Prostate gland (tissue), 2 donors: ENCODE data around the gene MXD3. TPM values are rescaled to one million over a fixed set of nuclear protein-coding genes. Genes with fewer than 3 reads are reported as not detected.
"Not testable (repeated sequence)": the region's sequence is repeated elsewhere in the genome, so short reads cannot be mapped to it uniquely, and the experiment has no call there.

Experiments used
- DNase-seq: peaks from one replicate; pipeline ENCODE4 v3.0.0-alpha.2; 2019; ENCODE audit warnings: low spot score
- H3K27ac ChIP-seq, 2 donors: fragments of 200-600 bp; sonication (generic); 2 replicates each; pipeline ENCODE4 v1.5.1; 2017 to 2019
- H3K27me3 ChIP-seq: fragments of 200-600 bp; sonication (generic); replicated peaks from 2 replicates; pipeline ENCODE4 v1.5.1; 2019; ENCODE audit not compliant: insufficient read depth
- H3K36me3 ChIP-seq, 2 donors: fragments of 200-600 bp; sonication (generic); 1 replicate in 1 of 2; 2 replicates in 1 of 2; pipeline versions ENCODE4 v1.5.1 to v1.8.1; 2017 to 2019
- H3K4me1 ChIP-seq: fragments of 200-600 bp; sonication (generic); replicated peaks from 2 replicates; pipeline ENCODE4 v1.5.1; 2019
- H3K4me3 ChIP-seq, 2 donors: fragments of 200-600 bp; sonication (generic); 2 replicates each; pipeline ENCODE4 v1.5.1; 2017 to 2019
- H3K9me3 ChIP-seq: fragments of 200-600 bp; sonication (generic); 2 replicates; pipeline ENCODE4 v1.5.1; 2017
- POLR2AphosphoS5 ChIP-seq: sonication (generic); formaldehyde crosslinking; IDR thresholded peaks from one replicate; pipeline ENCODE4 v1.6.1; 2017; ENCODE audit warnings: antibody characterized with exemption
- WGBS: methylation state at CpG from one replicate; pipeline ENCODE4 v1.1.5; 2018; 5-methylcytosine and 5-hydroxymethylcytosine counted together
- intact Hi-C: fragments of 100-400 bp; cut with DNase I; formaldehyde crosslinking; loops from one replicate; pipeline ENCODE4 v1.14.2; 2022
- total RNA-seq, 2 donors: library from RNA; depleted of rRNA; stranded (reverse); fragments of >200 nt; gene quantifications; one replicate each; pipeline ENCODE4 v1.1.0, GENCODE V29; 2016

Gene MXD3
- total RNA-seq, 2 donors from 2014 or later: 13.5 to 20.5 TPM

GRCh38 chr5:177260961-177261360, 50.7 kb downstream of the MXD3 start:
- no peaks in the 10 kb centered on the region for H3K27me3 ChIP-seq
- H3K4me3 ChIP-seq: no peak overlapping the region
- H3K27ac ChIP-seq: no peak overlapping the region
- no peak for DNase-seq
- H3K9me3 ChIP-seq: no peaks in the 10 kb centered on the region
- TF ChIP-seq POLR2AphosphoS5: no peak
- WGBS: 94% methylated on average over 7 of the region's 7 CpGs
- intact Hi-C loops: no loop called here
- H3K36me3 ChIP-seq: peaks cover 0 to 5% of the 10 kb centered on the region in 2 donors
- no peaks in the 10 kb centered on the region for H3K4me1 ChIP-seq

- intact Hi-C loops, H3K4me3 ChIP-seq, H3K27ac ChIP-seq, H3K36me3 ChIP-seq, H3K4me1 ChIP-seq, DNase-seq, H3K9me3 ChIP-seq, H3K27me3 ChIP-seq: not testable (repeated sequence)
- 90% methylated on average over 7 of the region's 7 CpGs for WGBS
Measured at GRCh38 chr5:177258711-177259110, 53.0 kb downstream of the MXD3 start.

Other genes with a start within 250 kb of the MXD3 start
- gene FGFR4, start 225.0 kb downstream of the MXD3 start, total RNA-seq: 1 to 10 TPM; 2.2 to 7.1 TPM
- 10 to 100 TPM; 37.2 to 53.9 TPM for gene NSD1, start 178.1 kb downstream of the MXD3 start, total RNA-seq
- 10 to 100 TPM; 30.0 to 30.4 TPM for gene RAB24, start 8.2 kb downstream of the MXD3 start, total RNA-seq
- 10 to 100 TPM; 76.5 to 95.8 TPM for gene PRELID1, start 8.1 kb downstream of the MXD3 start, total RNA-seq
- gene LMAN2, start 39.8 kb upstream of the MXD3 start, total RNA-seq: 100 to 1,000 TPM; 350 to 369 TPM
- 10 to 100 TPM; 13.3 to 24.2 TPM for gene RGS14, start 46.0 kb upstream of the MXD3 start, total RNA-seq
- not detected for gene SLC34A1, start 72.5 kb upstream of the MXD3 start, total RNA-seq
- not detected for gene PFN3, start 88.8 kb upstream of the MXD3 start, total RNA-seq
- gene F12, start 97.7 kb upstream of the MXD3 start, total RNA-seq: 1 to 10 TPM in 1 of 2 donors, under 1 TPM in 1; 0.74 to 2.6 TPM
- gene GRK6, start 114.8 kb upstream of the MXD3 start, total RNA-seq: 10 to 100 TPM; 28.6 to 32.4 TPM
- 10 to 100 TPM in 1 of 2 donors, 1 to 10 TPM in 1; 8.7 to 11.0 TPM for gene PRR7, start 134.9 kb upstream of the MXD3 start, total RNA-seq
- 10 to 100 TPM; 33.1 to 65.1 TPM for gene DBN1, start 161.7 kb upstream of the MXD3 start, total RNA-seq
- 100 to 1,000 TPM; 155 to 235 TPM for gene PDLIM7, start 185.7 kb upstream of the MXD3 start, total RNA-seq
- 10 to 100 TPM in 1 of 2 donors, 1 to 10 TPM in 1; 5.0 to 10.4 TPM for gene DOK3, start 197.9 kb upstream of the MXD3 start, total RNA-seq
- 100 to 1,000 TPM; 126 to 139 TPM for gene DDX41, start 205.1 kb upstream of the MXD3 start, total RNA-seq
- 100 to 1,000 TPM in 1 of 2 donors, 10 to 100 TPM in 1; 59.6 to 112 TPM for gene FAM193B, start 242.7 kb upstream of the MXD3 start, total RNA-seq